Measurements from ENCODE around the gene CDK2AP2. TPM values are rescaled to one million over a fixed set of nuclear protein-coding genes. Genes with fewer than 3 reads are reported as not detected.

Gene CDK2AP2
- total and polyA plus RNA-seq, 2 experiments from 2014 or later, result 48.6 to 120 TPM

- Histone ChIP-seq H4K20me1 (replicated peaks; ENCODE audit: insufficient read depth) (no peaks in the 10 kb centered on the region), H3K9me2 (ENCODE audit: insufficient read depth) (no peaks in the 10 kb centered on the region), H2AFZ (no peak overlapping the region), H3K79me2 (replicated peaks; ENCODE audit: insufficient read depth) (no peaks in the 10 kb centered on the region), H3K36me3 (ENCODE audit: insufficient read depth) (no peaks in the 10 kb centered on the region), H3F3A (replicated peaks; ENCODE audit: low read depth) (no peaks in the 10 kb centered on the region), H3K27me3 (ENCODE audit: insufficient read depth) (no peaks in the 10 kb centered on the region), H3K4me1 (ENCODE audit: insufficient read depth) (no peaks in the 10 kb centered on the region), H3K4me3 (no peak overlapping the region), H3K27ac (ENCODE audit: low read depth) (no peak overlapping the region), H3K4me2 (no peak overlapping the region)
- Mint-ChIP-seq H3K4me1 (no peaks in the 10 kb centered on the region), H3K4me3 (no peak overlapping the region), H3K36me3 (ENCODE audit: low read depth) (peaks cover 13% of the 10 kb centered on the region; the same call in 1 of the 3 replicates), H3K27me3 (ENCODE audit: insufficient read depth, low read depth, poor library complexity) (peaks cover 3% of the 10 kb centered on the region), H3K9me3 (peaks cover 31% of the 10 kb centered on the region), H3K27ac (no peak overlapping the region)
- no peak for DNase-seq (ENCODE audit: low spot score)
- ATAC-seq, result no peak
- no peak for TF ChIP-seq CREB1 (CRISPR knock-in tag; IDR thresholded peaks at IDR 0.05; ENCODE audit: low read depth)
- no peak for TF ChIP-seq EZH2 (IDR thresholded peaks at IDR 0.05; ENCODE audit: low read depth, unreplicated experiment)
- TF ChIP-seq ETS1 (IDR thresholded peaks at IDR 0.05), result no peak
- TF ChIP-seq STAT1 (IDR thresholded peaks at IDR 0.05; ENCODE audit: unreplicated experiment), result no peak
- TF ChIP-seq REST (IDR thresholded peaks at IDR 0.05; ENCODE audit: unreplicated experiment), result no peak
- TF ChIP-seq ZNF331 (CRISPR knock-in tag; IDR thresholded peaks at IDR 0.05; ENCODE audit: low read depth), result no peak
- TF ChIP-seq ZNF114 (CRISPR knock-in tag; IDR thresholded peaks at IDR 0.05), result no peak
- no peak for TF ChIP-seq EZH2phosphoT487 (IDR thresholded peaks at IDR 0.05; ENCODE audit: unreplicated experiment)
- no peak for TF ChIP-seq ZNF462 (CRISPR knock-in tag; IDR thresholded peaks at IDR 0.05)
- no peak for TF ChIP-seq CTCF (conservative IDR thresholded peaks at IDR 0.05; ENCODE audit: low read depth in 2 of 2)
- no peak for TF ChIP-seq NANOG (IDR thresholded peaks at IDR 0.05; ENCODE audit: borderline replicate concordance)
- no peak for TF ChIP-seq JUNB (IDR thresholded peaks at IDR 0.05; ENCODE audit: unreplicated experiment)
- no peak for TF ChIP-seq POLR2AphosphoS5 (IDR thresholded peaks at IDR 0.05; ENCODE audit: low read depth)
Measured at GRCh38 chr11:67548555-67549110, 40.7 kb upstream of the CDK2AP2 start.

All from GM23338 (cell line).